SK-N-SH treated with all-trans-retinoic acid at 6 μM for 48 hours (cell line): ENCODE results near the gene FRMD3.

Source experiments
- ATAC-seq: fragments of 200-7000 bp; cut with Tn5 transposase; 3 replicates; pipeline ENCODE4 v1.9.1; 2020; ENCODE audit warnings: mild to moderate bottlenecking, moderate library complexity
- ARNTL ChIP-seq: fragments of 450-650 bp; formaldehyde crosslinking; IDR thresholded peaks from 2 replicates; pipeline ENCODE4 v1.5.0; 2020; ENCODE audit warnings: low read depth, mild to moderate bottlenecking, moderate library complexity, borderline replicate concordance
- BACH2 ChIP-seq: fragments of 250-450 bp; sonication (Bioruptor Pico); IDR thresholded peaks from 2 replicates; pipeline ENCODE4 v1.9.0; 2021; ENCODE audit warnings: mild to moderate bottlenecking, borderline replicate concordance
- CSDC2 ChIP-seq: fragments of 250-450 bp; sonication (Bioruptor Pico); IDR thresholded peaks from 2 replicates; pipeline ENCODE4 v1.5.0; 2020; ENCODE audit warnings: mild to moderate bottlenecking, moderate library complexity
- CSRNP3 ChIP-seq: fragments of 250-450 bp; sonication (Bioruptor Pico); IDR thresholded peaks from 2 replicates; pipeline ENCODE4 v1.5.1; 2021; ENCODE audit warnings: mild to moderate bottlenecking, moderate library complexity
- ESRRG ChIP-seq: fragments of 250-450 bp; sonication (Bioruptor Pico); IDR thresholded peaks from 2 replicates; pipeline ENCODE4 v1.6.1; 2021; ENCODE audit warnings: mild to moderate bottlenecking
- GLIS3 ChIP-seq: fragments of 250-450 bp; sonication (Bioruptor Pico); IDR thresholded peaks from 2 replicates; pipeline ENCODE4 v1.5.0; 2020; ENCODE audit warnings: mild to moderate bottlenecking, moderate library complexity
- ISL1 ChIP-seq: fragments of 250-450 bp; sonication (Bioruptor Pico); IDR thresholded peaks from 2 replicates; pipeline ENCODE4 v2.1.2; 2022; ENCODE audit warnings: mild to moderate bottlenecking, moderate library complexity
- PATZ1 ChIP-seq: fragments of 250-450 bp; sonication (Bioruptor Pico); IDR thresholded peaks from 2 replicates; pipeline ENCODE4 v1.8.0; 2020; ENCODE audit warnings: mild to moderate bottlenecking, moderate library complexity, borderline replicate concordance
- POU6F1 ChIP-seq: fragments of 250-450 bp; sonication (Bioruptor Pico); IDR thresholded peaks from 2 replicates; pipeline ENCODE4 v1.8.0; 2021; ENCODE audit warnings: low read depth, mild to moderate bottlenecking, moderate library complexity, borderline replicate concordance
- SNAI2 ChIP-seq: fragments of 250-450 bp; sonication (Bioruptor Pico); IDR thresholded peaks from 2 replicates; pipeline ENCODE4 v1.5.0; 2020; ENCODE audit warnings: mild to moderate bottlenecking, moderate library complexity
- TCF4 ChIP-seq: fragments of 250-450 bp; sonication (Bioruptor Pico); IDR thresholded peaks from 2 replicates; pipeline ENCODE4 v1.8.0; 2021; ENCODE audit warnings: mild to moderate bottlenecking, moderate library complexity, borderline replicate concordance
- TOX ChIP-seq: fragments of 250-450 bp; sonication (Bioruptor Pico); IDR thresholded peaks from 2 replicates; pipeline ENCODE4 v1.8.0; 2021; ENCODE audit warnings: mild to moderate bottlenecking, moderate library complexity, borderline replicate concordance
- ZC3H10 ChIP-seq: fragments of 250-450 bp; sonication (Bioruptor Pico); IDR thresholded peaks from 2 replicates; pipeline ENCODE4 v1.5.1; 2021; ENCODE audit warnings: mild to moderate bottlenecking, moderate library complexity
- ZFP30 ChIP-seq: fragments of 450-650 bp; formaldehyde crosslinking; IDR thresholded peaks from 2 replicates; pipeline ENCODE4 v1.5.0; 2022; ENCODE audit warnings: mild to moderate bottlenecking, moderate library complexity
- ZNF70 ChIP-seq: fragments of 450-650 bp; formaldehyde crosslinking; IDR thresholded peaks from 2 replicates; pipeline ENCODE4 v1.5.0; 2020; ENCODE audit warnings: mild to moderate bottlenecking, moderate library complexity
- ZNF8 ChIP-seq: fragments of 450-650 bp; formaldehyde crosslinking; IDR thresholded peaks from 2 replicates; pipeline ENCODE4 v1.5.0; 2020; ENCODE audit warnings: mild to moderate bottlenecking, moderate library complexity
- TF ChIP-seq, protein P1 (sequence below): fragments of 250-450 bp; sonication (Bioruptor Pico); IDR thresholded peaks from 2 replicates; pipeline ENCODE4 v1.5.1; 2020; ENCODE audit warnings: low read depth, mild to moderate bottlenecking, moderate library complexity
- TF ChIP-seq, protein P2 (sequence below): fragments of 250-450 bp; sonication (Bioruptor Pico); IDR thresholded peaks from 2 replicates; pipeline ENCODE4 v1.5.0; 2020; ENCODE audit warnings: mild to moderate bottlenecking, moderate library complexity

Gene FRMD3

GRCh38 chr9:83563360-83563759 lies 25.2 kb upstream of the FRMD3 start:
- TF ChIP-seq GLIS3: no peak
- no peak for TF ChIP-seq SNAI2 (CRISPR knock-in tag)
- TF ChIP-seq ZNF70 (CRISPR knock-in tag): no peak
- no peak for TF ChIP-seq POU6F1 (CRISPR knock-in tag)
- no peak for TF ChIP-seq CSDC2 (CRISPR knock-in tag)
- no peak for TF ChIP-seq TCF4 (CRISPR knock-in tag)
- no peak for TF ChIP-seq ZFP30 (CRISPR knock-in tag)
- no peak for TF ChIP-seq CSRNP3
- TF ChIP-seq, protein P1, sequence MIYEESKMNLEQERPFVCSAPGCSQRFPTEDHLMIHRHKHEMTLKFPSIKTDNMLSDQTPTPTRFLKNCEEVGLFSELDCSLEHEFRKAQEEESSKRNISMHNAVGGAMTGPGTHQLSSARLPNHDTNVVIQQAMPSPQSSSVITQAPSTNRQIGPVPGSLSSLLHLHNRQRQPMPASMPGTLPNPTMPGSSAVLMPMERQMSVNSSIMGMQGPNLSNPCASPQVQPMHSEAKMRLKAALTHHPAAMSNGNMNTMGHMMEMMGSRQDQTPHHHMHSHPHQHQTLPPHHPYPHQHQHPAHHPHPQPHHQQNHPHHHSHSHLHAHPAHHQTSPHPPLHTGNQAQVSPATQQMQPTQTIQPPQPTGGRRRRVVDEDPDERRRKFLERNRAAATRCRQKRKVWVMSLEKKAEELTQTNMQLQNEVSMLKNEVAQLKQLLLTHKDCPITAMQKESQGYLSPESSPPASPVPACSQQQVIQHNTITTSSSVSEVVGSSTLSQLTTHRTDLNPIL (CRISPR knock-in tag): no peak
- no peak for TF ChIP-seq TOX
- TF ChIP-seq, protein P2, sequence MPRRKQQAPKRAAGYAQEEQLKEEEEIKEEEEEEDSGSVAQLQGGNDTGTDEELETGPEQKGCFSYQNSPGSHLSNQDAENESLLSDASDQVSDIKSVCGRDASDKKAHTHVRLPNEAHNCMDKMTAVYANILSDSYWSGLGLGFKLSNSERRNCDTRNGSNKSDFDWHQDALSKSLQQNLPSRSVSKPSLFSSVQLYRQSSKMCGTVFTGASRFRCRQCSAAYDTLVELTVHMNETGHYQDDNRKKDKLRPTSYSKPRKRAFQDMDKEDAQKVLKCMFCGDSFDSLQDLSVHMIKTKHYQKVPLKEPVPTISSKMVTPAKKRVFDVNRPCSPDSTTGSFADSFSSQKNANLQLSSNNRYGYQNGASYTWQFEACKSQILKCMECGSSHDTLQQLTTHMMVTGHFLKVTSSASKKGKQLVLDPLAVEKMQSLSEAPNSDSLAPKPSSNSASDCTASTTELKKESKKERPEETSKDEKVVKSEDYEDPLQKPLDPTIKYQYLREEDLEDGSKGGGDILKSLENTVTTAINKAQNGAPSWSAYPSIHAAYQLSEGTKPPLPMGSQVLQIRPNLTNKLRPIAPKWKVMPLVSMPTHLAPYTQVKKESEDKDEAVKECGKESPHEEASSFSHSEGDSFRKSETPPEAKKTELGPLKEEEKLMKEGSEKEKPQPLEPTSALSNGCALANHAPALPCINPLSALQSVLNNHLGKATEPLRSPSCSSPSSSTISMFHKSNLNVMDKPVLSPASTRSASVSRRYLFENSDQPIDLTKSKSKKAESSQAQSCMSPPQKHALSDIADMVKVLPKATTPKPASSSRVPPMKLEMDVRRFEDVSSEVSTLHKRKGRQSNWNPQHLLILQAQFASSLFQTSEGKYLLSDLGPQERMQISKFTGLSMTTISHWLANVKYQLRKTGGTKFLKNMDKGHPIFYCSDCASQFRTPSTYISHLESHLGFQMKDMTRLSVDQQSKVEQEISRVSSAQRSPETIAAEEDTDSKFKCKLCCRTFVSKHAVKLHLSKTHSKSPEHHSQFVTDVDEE (CRISPR knock-in tag): no peak
- TF ChIP-seq ARNTL (CRISPR knock-in tag): no peak
- no peak for TF ChIP-seq ZC3H10 (CRISPR knock-in tag)
- ATAC-seq: no peak

DNA sequence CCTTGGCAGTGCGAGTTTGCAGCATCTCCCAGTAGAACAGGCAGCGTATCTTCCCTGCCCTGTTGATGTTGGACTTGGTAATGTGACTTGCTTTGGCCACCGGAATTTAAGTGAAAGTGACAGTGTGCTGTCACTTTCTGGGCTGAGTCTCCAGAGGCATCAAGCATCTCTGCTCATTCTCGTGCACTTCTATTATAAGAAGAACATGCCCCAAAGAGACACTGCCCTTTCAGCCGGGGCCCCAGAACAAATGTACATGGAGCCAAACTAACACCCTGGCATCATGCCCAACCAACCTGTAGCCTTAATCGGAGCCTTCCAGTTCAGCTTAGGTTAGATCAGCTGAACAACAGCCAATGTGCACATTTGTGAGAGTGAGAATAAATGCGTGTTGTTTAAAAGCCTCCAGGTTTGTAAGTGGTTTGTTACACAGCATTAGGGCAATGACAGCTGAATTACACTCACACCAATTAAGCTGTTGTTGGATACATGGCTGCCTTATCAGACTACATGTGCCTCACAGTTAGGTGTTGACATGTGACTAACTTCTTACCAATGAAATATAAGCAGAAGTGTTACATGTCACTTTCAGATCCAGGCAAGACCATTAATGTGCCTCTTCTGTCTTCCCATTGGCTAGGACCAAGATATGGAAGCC lies 22.1 kb upstream of the FRMD3 start:
- TF ChIP-seq ISL1 (CRISPR knock-in tag) (no peak), BACH2 (CRISPR knock-in tag) (no peak)
- no peak for ATAC-seq

- no peak for TF ChIP-seq ZNF8
- TF ChIP-seq ZNF70 (CRISPR knock-in tag): no peak
- TF ChIP-seq SNAI2 (CRISPR knock-in tag): no peak
- no peak for TF ChIP-seq BACH2 (CRISPR knock-in tag)
- TF ChIP-seq ISL1 (CRISPR knock-in tag): no peak
- TF ChIP-seq ESRRG (CRISPR knock-in tag): no peak
- no peak for TF ChIP-seq TCF4 (CRISPR knock-in tag)
- TF ChIP-seq PATZ1 (CRISPR knock-in tag): no peak
- no peak for TF ChIP-seq ARNTL (CRISPR knock-in tag)
- TF ChIP-seq, protein P1 (CRISPR knock-in tag): no peak
- no peak for ATAC-seq
Observed at GRCh38 chr9:83557771-83558170, 19.6 kb upstream of the FRMD3 start.
